Endothelial cell of umbilical vein (primary cell): ENCODE measurements around the gene MINK1. TPM values are rescaled to one million over a fixed set of nuclear protein-coding genes. Genes with fewer than 3 reads are reported as not detected.
"Not testable (repeated sequence)": the region's sequence is repeated elsewhere in the genome, so short reads cannot be mapped to it uniquely, and the experiment has no call there.

Source experiments
- BruUV-seq: library from RNA; stranded (reverse); fragments of 400-500 nt; replicated peaks from 2 replicates; lab custom pipeline; 2021; lab: Mats Ljungman, UMichigan
- CTCF ChIA-PET: fragments of 300-600, 350-600 bp; sonication (Branson Sonifier 250); formaldehyde crosslinking; loops from one replicate; lab custom pipeline; 2021; ENCODE audit warnings: antibody characterized with exemption, inconsistent platforms; lab: Charles Lee
- POLR2A ChIA-PET: fragments of 300-600, 350-600 bp; sonication (Branson Sonifier 250); formaldehyde crosslinking; loops from one replicate; lab custom pipeline; 2021; ENCODE audit warnings: antibody characterized with exemption, inconsistent platforms; lab: Charles Lee
- DNase-seq: peaks from one replicate; pipeline ENCODE4 v3.0.0-alpha.2; 2011; ENCODE audit warnings: low read depth, low spot score
- FAIRE-seq: peaks from 2 replicates; lab custom pipeline; 2011; peaks lifted over from hg19 to GRCh38; lab: Jason Lieb, UNC
- H2AFZ ChIP-seq: 2 replicates; pipeline ENCODE4 v1.6.0; 2012; ENCODE audit warnings: low read depth, low read length, control low read depth, inconsistent platforms
- H3K27ac ChIP-seq: 2 replicates; pipeline ENCODE4 v1.5.1; 2011; ENCODE audit warnings: low read depth, mild to moderate bottlenecking, control low read depth, low read length, moderate library complexity; ENCODE audit not compliant: insufficient read depth
- H3K27me3 ChIP-seq, 2 experiments: 2 replicates each; pipeline versions ENCODE4 v1.6.0 to v1.6.1; 2011; ENCODE audit warnings: low read length in 2 of 2, mixed read lengths in 1 of 2; ENCODE audit not compliant: control insufficient read depth in 2 of 2, insufficient read depth in 2 of 2
- H3K36me3 ChIP-seq, 2 experiments: 2 replicates in 1 of 2; 3 replicates in 1 of 2; pipeline ENCODE4 v1.5.1; 2011; ENCODE audit warnings: low read length in 2 of 2, mild to moderate bottlenecking in 1 of 2, moderate library complexity in 1 of 2; ENCODE audit not compliant: control insufficient read depth in 2 of 2, insufficient read depth in 2 of 2; ENCODE audit errors: extremely low read depth in 1 of 2
- H3K4me1 ChIP-seq: 3 replicates; pipeline ENCODE4 v1.5.1; 2011; ENCODE audit warnings: mild to moderate bottlenecking, low read length; ENCODE audit not compliant: control insufficient read depth, insufficient read depth; ENCODE audit errors: extremely low read depth
- H3K4me2 ChIP-seq: 2 replicates; pipeline ENCODE4 v1.6.1; 2011; ENCODE audit warnings: low read length, control low read depth, mixed read lengths; ENCODE audit not compliant: insufficient read depth
- H3K4me3 ChIP-seq, 3 experiments: fragments of 200-600 bp in 1 of 3; sonication (generic), shearing (Covaris generic) in 1 of 3; replicated peaks in 1 of 3; 2 replicates each; pipeline ENCODE4 v1.5.1; 2011 to 2016; ENCODE audit warnings: control low read depth in 3 of 3, low read length in 3 of 3, mild to moderate bottlenecking in 2 of 3, inconsistent platforms in 1 of 3, low read depth in 1 of 3, moderate library complexity in 1 of 3; ENCODE audit not compliant: insufficient read depth in 1 of 3
- H3K79me2 ChIP-seq: 2 replicates; pipeline ENCODE4 v1.6.0; 2012; ENCODE audit warnings: low read length, inconsistent platforms; ENCODE audit not compliant: control insufficient read depth, insufficient read depth
- H3K9ac ChIP-seq: replicated peaks from 2 replicates; pipeline ENCODE3; 2011; ENCODE audit warnings: low read length, control low read depth; ENCODE audit not compliant: insufficient read depth; ENCODE audit errors: extremely low read depth
- H3K9me1 ChIP-seq: replicated peaks from 3 replicates; pipeline ENCODE4 v1.6.0; 2011; ENCODE audit warnings: mild to moderate bottlenecking, low read length; ENCODE audit not compliant: control insufficient read depth, insufficient read depth; ENCODE audit errors: extremely low read depth
- H3K9me3 ChIP-seq: replicated peaks from 2 replicates; pipeline ENCODE4 v1.5.1; 2012; ENCODE audit warnings: low read length, inconsistent platforms; ENCODE audit not compliant: control insufficient read depth, insufficient read depth
- H4K20me1 ChIP-seq: replicated peaks from 2 replicates; pipeline ENCODE3; 2011; ENCODE audit warnings: mild to moderate bottlenecking, low read length; ENCODE audit not compliant: control insufficient read depth, insufficient read depth; ENCODE audit errors: extremely low read depth
- POLR2A ChIP-seq: IDR thresholded peaks from 2 replicates; pipeline ENCODE4 v1.6.1; 2012; ENCODE audit warnings: low read depth, mild to moderate bottlenecking, control low read depth, low read length
- dilution Hi-C: fragments of 300-500 bp; cut with MboI; formaldehyde crosslinking; loops from one replicate; pipeline ENCODE4 v1.15.0; 2019; ENCODE audit warnings: low sequenced_read_pairs; ENCODE audit not compliant: extremely low pct_ligation_motif_present
- intact Hi-C: fragments of 100-400 bp; cut with micrococcal nuclease; formaldehyde crosslinking; loops from one replicate; pipeline ENCODE4 v1.10.0; 2022
- polyA plus RNA-seq, 4 experiments: library from polyadenylated mRNA; depleted of rRNA in 3 of 4; stranded (reverse) in 3 of 4; unstranded in 1 of 4; fragments of >200 nt; gene quantifications; 2 replicates each; pipeline versions ENCODE4 v1.2.1 to v1.2.3, GENCODE V29; 2011 to 2012; ENCODE audit warnings: missing spikeins in 1 of 4
- total RNA-seq: library from RNA; stranded (reverse); gene quantifications from 2 replicates; pipeline ENCODE4 v1.2.3, GENCODE V29; 2021

MINK1 gene
- total and polyA plus RNA-seq, 2 donors (not counting 3 experiments of a cell fraction or from before 2014, with no cell fraction given) = 53.6 to 89.4 TPM

DNA sequence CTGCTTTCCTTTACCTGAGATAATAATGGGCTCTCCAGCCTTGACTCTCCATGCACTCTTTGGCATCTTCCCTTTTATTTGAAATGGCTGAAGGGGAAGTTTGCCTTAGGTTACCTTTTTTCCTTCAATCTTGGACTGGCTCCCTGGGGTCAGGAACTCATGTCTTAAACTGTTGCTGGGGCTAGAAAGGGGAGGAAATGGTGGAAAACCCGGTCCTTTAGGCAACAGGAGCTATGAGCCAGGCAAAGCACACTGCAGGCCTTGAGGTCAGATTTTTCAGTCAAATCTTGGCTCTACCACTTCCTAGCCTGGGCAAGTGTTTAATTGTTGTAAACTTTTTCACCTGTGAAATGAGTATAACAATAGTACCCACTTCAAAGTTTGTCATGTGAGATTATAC, 30.2 kb downstream of the MINK1 start:
- Histone ChIP-seq H3K36me3 (peaks cover 0 to 2% of the 10 kb centered on the region in 2 experiments), H3K9me1 (no peaks in the 10 kb centered on the region), H3K4me1 (peaks cover 22% of the 10 kb centered on the region), H4K20me1 (no peaks in the 10 kb centered on the region), H3K27ac (no peak overlapping the region), H2AFZ (no peak overlapping the region), H3K27me3 (no peaks in the 10 kb centered on the region), H3K9ac (no peak overlapping the region), H3K4me2 (no peak overlapping the region), H3K79me2 (peaks cover 27% of the 10 kb centered on the region), H3K4me3 (no peak overlapping the region), H3K9me3 (no peaks in the 10 kb centered on the region)
- BruUV-seq = no TSS peak
- dilution Hi-C loops = no loop called here
- peak; percentile 25 for DNase-seq
- intact Hi-C loops = no loop called here
- ChIA-PET CTCF (interaction anchor here (0.8 to 2.1 kb wide), 3 partner anchors 14 to 76 kb away, joined by 3 to 4 read pairs (median 4); no protein-coding TSS in a partner anchor), POLR2A (interaction anchor here (0.6 kb wide), 1 partner anchor 7 kb away, joined by 3 read pairs; no protein-coding TSS in a partner anchor)
- no peak for FAIRE-seq
- TF ChIP-seq POLR2A = no peak

DNA sequence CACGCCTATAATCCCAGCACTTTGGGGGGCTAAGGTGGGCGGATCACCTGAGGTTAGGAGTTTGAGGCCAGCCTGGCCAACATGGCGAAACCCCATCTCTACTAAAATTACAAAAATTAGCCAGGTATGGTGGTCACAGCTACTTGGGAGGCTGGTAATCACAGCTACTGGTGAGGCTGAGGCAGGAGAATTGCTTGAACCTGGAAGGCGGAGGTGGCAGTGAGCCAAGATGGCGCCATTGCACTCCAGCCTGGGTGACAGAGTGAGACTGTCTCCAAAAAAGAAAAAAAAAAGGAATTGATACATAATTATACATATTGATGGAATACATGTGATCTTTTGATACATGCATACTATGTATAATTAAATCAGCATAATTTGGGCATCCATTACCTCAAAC, 34.4 kb downstream of the MINK1 start:
- POLR2A ChIA-PET, H3K79me2 ChIP-seq, BruUV-seq, intact Hi-C loops, H3K27me3 ChIP-seq, H3K4me3 ChIP-seq, H3K27ac ChIP-seq, dilution Hi-C loops, H3K9me1 ChIP-seq, FAIRE-seq, H3K36me3 ChIP-seq, H3K4me1 ChIP-seq, H2AFZ ChIP-seq, H3K9me3 ChIP-seq, H4K20me1 ChIP-seq, H3K9ac ChIP-seq, DNase-seq, H3K4me2 ChIP-seq: not testable (repeated sequence)
- CTCF ChIA-PET = interaction anchor here (0.9 to 1.5 kb wide), 3 partner anchors 9 to 78 kb away, joined by 3 to 6 read pairs (median 3); no protein-coding TSS in a partner anchor

DNA sequence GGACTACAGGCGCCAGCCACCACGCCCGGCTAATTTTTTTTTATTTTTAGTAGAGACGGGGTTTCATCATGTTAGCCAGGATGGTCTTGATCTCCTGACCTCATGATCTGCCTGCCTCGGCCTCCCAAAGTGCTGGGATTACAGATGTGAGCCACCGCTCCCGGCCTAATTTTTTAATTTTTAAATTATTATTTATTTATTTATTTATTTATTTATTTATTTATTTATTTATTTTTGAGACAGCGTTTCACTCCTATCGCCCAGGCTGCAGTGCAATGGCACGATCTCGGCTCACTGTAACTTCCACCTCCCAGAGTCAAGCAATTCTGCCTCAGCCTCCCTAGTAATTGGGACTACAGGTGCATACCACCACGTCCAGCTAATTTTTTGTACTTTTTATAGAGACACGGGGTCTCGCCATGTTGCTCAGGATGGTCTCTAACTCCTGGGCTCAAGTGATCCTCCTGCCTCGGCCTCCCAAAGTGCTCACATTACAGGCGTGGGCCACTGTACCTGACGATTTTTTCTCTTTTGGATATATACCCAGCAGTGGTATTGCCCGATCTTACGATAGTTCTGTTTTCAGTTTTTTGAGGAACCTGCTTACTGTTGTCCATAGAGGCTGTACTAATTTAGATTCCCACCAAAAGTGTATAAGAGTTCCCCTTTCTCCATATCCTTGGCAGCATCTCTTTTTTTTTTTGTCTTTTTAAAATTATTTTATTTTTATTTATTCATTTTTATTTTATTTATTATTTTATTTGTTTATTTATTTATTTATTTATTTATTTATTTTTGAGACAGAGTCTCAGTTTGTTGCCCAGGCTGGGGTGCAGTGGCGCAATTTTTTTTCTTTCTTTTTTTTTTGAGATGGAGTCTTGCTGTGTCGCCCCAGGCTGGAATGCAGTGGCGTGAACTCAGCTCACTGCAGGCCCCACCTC, 36.2 kb downstream of the MINK1 start:
- DNase-seq, FAIRE-seq, H4K20me1 ChIP-seq, BruUV-seq, H3K27ac ChIP-seq, H3K4me3 ChIP-seq, H3K4me2 ChIP-seq, dilution Hi-C loops, H3K4me1 ChIP-seq, H3K9me1 ChIP-seq, H3K79me2 ChIP-seq, H2AFZ ChIP-seq, H3K9me3 ChIP-seq, H3K9ac ChIP-seq, POLR2A ChIA-PET, H3K36me3 ChIP-seq, intact Hi-C loops, H3K27me3 ChIP-seq: not testable (repeated sequence)
- CTCF ChIA-PET = interaction anchor here (0.7 kb wide), 1 partner anchor 83 kb away, joined by 4 read pairs; no protein-coding TSS in a partner anchor
